Measurements from ENCODE around the gene PLXNC1. TPM values are rescaled to one million over a fixed set of nuclear protein-coding genes. Genes with fewer than 3 reads are reported as not detected.

The PLXNC1 gene
- polyA plus RNA-seq, 1 donor (not counting 4 experiments of a cell fraction or from before 2014, with no cell fraction given) = 0.17 TPM

DNA sequence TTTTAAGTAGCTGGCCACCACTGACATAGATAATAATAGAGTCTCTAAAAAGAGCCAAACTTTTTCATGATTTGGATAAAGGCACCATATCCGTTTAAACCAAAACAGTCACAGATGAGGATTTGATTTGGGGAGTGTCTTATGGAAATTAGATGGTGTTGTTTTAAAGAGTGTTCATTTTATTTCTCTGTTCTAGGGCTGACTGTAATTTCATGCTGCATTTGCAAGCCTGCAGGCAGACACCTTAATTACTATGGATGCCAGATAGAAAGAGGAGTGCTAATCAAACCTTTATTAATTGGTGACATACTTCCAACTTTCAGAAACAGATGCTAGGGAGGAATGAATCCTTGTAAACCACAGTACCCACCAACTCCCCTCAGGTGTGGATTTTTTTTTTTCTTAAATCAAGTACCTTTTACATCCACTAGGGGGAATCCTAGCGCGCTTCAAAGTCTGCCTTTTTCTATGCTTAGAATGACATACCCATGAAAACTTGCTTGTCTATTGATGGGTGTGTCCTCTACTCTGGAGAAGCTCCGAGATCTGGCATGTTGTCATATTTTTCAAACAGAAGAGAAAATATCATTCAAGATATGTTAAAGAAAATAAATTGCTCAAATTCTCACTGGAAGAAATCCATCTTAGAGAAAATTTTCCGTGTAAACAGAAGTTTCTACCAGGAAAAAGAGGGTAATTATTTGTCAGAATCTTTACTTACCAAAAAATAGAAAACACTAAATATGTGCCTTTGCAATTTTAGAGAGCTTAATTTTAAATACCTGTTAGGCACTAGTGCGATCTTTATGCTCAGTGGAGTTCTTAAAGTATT is 14.2 kb upstream of the PLXNC1 start:
- Histone ChIP-seq H3K4me3 (ENCODE audit: control insufficient read depth in 2 of 3, extremely low read depth in 1 of 3, insufficient read depth in 2 of 3, low read depth in 1 of 3, low read length in 3 of 3) (no peak overlapping the region), H3K36me3 (ENCODE audit: control insufficient read depth in 2 of 2, extremely low read depth in 1 of 2, insufficient read depth in 2 of 2, low read length in 2 of 2) (no peaks in the 10 kb centered on the region), H3K27ac (ENCODE audit: control insufficient read depth, insufficient read depth, low read length) (no peak overlapping the region), H3K4me2 (ENCODE audit: control insufficient read depth, extremely low read depth, insufficient read depth, low read depth, low read length) (peak overlapping the region; percentile 47), H3K79me2 (ENCODE audit: control insufficient read depth, insufficient read depth, low read length) (no peaks in the 10 kb centered on the region), H3K4me1 (ENCODE audit: control insufficient read depth, extremely low read depth, insufficient read depth, low read length) (no peaks in the 10 kb centered on the region), H2AFZ (ENCODE audit: control insufficient read depth, low read length) (no peak overlapping the region), H3K9me3 (ENCODE audit: control insufficient read depth, low read depth, low read length) (no peaks in the 10 kb centered on the region), H3K9ac (ENCODE audit: control insufficient read depth, extremely low read depth, insufficient read depth, low read length) (no peak overlapping the region), H3K27me3 (ENCODE audit: control insufficient read depth, extremely low read depth, insufficient read depth, low read length) (peaks cover 5% of the 10 kb centered on the region), H4K20me1 (ENCODE audit: control insufficient read depth, extremely low read depth, insufficient read depth, low read length) (no peaks in the 10 kb centered on the region), H3K9me1 (ENCODE audit: control insufficient read depth, extremely low read depth, insufficient read depth, low read length) (no peaks in the 10 kb centered on the region)
- peak; percentile 17 for DNase-seq (ENCODE audit: low read depth, low spot score)
- peak; percentile 79 for FAIRE-seq
- dilution Hi-C loops (cut with MboI; ENCODE audit: extremely low pct_ligation_motif_present, low sequenced_read_pairs) = no loop called here
- TF ChIP-seq, protein P1, sequence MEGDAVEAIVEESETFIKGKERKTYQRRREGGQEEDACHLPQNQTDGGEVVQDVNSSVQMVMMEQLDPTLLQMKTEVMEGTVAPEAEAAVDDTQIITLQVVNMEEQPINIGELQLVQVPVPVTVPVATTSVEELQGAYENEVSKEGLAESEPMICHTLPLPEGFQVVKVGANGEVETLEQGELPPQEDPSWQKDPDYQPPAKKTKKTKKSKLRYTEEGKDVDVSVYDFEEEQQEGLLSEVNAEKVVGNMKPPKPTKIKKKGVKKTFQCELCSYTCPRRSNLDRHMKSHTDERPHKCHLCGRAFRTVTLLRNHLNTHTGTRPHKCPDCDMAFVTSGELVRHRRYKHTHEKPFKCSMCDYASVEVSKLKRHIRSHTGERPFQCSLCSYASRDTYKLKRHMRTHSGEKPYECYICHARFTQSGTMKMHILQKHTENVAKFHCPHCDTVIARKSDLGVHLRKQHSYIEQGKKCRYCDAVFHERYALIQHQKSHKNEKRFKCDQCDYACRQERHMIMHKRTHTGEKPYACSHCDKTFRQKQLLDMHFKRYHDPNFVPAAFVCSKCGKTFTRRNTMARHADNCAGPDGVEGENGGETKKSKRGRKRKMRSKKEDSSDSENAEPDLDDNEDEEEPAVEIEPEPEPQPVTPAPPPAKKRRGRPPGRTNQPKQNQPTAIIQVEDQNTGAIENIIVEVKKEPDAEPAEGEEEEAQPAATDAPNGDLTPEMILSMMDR (optimal IDR thresholded peaks at IDR 0.05 in 1 of 3, IDR thresholded peaks at IDR 0.05 in 1 of 3, conservative IDR thresholded peaks at IDR 0.05 in 1 of 3; ENCODE audit: extremely low read depth in 1 of 3, insufficient read depth in 2 of 3, low read length in 3 of 3) = peak; percentile 30 to 69 (median 57)
- TF ChIP-seq EZH2 (IDR thresholded peaks at IDR 0.05; ENCODE audit: low read length) = no peak

DNA sequence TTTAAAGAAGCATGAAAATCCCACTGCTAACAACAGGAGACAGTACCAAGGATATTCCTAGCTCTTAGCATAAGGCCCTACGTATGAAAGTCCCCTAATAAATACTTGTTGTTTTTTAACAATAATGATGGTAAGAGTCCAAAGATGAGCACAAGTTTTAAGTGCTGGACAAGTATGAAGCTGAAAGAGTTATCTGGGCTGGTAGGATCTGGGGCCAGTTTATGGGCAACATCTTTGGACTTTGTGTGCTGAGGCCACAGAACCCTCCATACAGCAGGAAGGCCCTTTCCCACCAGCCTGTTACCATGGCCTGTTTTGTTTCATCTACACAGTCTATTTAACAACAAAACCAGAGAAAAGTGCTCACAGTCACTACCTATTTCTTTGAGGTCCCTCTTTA is 12.5 kb upstream of the PLXNC1 start:
- TF ChIP-seq, protein P1 (optimal IDR thresholded peaks at IDR 0.05 in 1 of 3, IDR thresholded peaks at IDR 0.05 in 1 of 3, conservative IDR thresholded peaks at IDR 0.05 in 1 of 3; ENCODE audit: extremely low read depth in 1 of 3, insufficient read depth in 2 of 3, low read length in 3 of 3) = no peak
- no peak for TF ChIP-seq EZH2 (IDR thresholded peaks at IDR 0.05; ENCODE audit: low read length)
- no peaks in the 10 kb centered on the region for H3K9me3 ChIP-seq (ENCODE audit: control insufficient read depth, low read depth, low read length)
- no peaks in the 10 kb centered on the region for H3K9me1 ChIP-seq (ENCODE audit: control insufficient read depth, extremely low read depth, insufficient read depth, low read length)
- H3K27me3 ChIP-seq (ENCODE audit: control insufficient read depth, extremely low read depth, insufficient read depth, low read length) = no peaks in the 10 kb centered on the region
- no peaks in the 10 kb centered on the region for H3K36me3 ChIP-seq (ENCODE audit: control insufficient read depth in 2 of 2, extremely low read depth in 1 of 2, insufficient read depth in 2 of 2, low read length in 2 of 2)
- FAIRE-seq = no peak
- H4K20me1 ChIP-seq (ENCODE audit: control insufficient read depth, extremely low read depth, insufficient read depth, low read length) = no peaks in the 10 kb centered on the region
- no peaks in the 10 kb centered on the region for H3K79me2 ChIP-seq (ENCODE audit: control insufficient read depth, insufficient read depth, low read length)
- no peaks in the 10 kb centered on the region for H3K4me1 ChIP-seq (ENCODE audit: control insufficient read depth, extremely low read depth, insufficient read depth, low read length)
- H3K9ac ChIP-seq (ENCODE audit: control insufficient read depth, extremely low read depth, insufficient read depth, low read length) = no peak overlapping the region
- no peak for DNase-seq (ENCODE audit: low read depth, low spot score)
- dilution Hi-C loops (cut with MboI; ENCODE audit: extremely low pct_ligation_motif_present, low sequenced_read_pairs) = no loop called here
- H3K4me2 ChIP-seq (ENCODE audit: control insufficient read depth, extremely low read depth, insufficient read depth, low read depth, low read length) = no peak overlapping the region
- no peak overlapping the region for H3K4me3 ChIP-seq (ENCODE audit: control insufficient read depth in 2 of 3, extremely low read depth in 1 of 3, insufficient read depth in 2 of 3, low read depth in 1 of 3, low read length in 3 of 3)
- no peak overlapping the region for H2AFZ ChIP-seq (ENCODE audit: control insufficient read depth, low read length)
- no peak overlapping the region for H3K27ac ChIP-seq (ENCODE audit: control insufficient read depth, insufficient read depth, low read length)
